Dermis blood vessel endothelial cell (primary cell): ENCODE measurements around the gene SRC. TPM values are rescaled to one million over a fixed set of nuclear protein-coding genes. Genes with fewer than 3 reads are reported as not detected.

Experiments
- DNase-seq: peaks from one replicate; pipeline ENCODE4 v3.0.0; 2010
- total RNA-seq: library from RNA; depleted of rRNA; stranded (reverse); fragments of >200 nt; gene quantifications from 2 replicates; pipeline ENCODE4 v1.2.3, GENCODE V29; 2014

Gene SRC
- 1.5 and 4.1 TPM in 2 replicates for total RNA-seq

GRCh38 chr20:37345339-37346235, at the start of gene SRC:
TSS of gene SRC (plus strand) at chr20:37346140. CDS start at chr20:37384154, 38,014 bp downstream.
- peak; percentile 34 for DNase-seq

DNA sequence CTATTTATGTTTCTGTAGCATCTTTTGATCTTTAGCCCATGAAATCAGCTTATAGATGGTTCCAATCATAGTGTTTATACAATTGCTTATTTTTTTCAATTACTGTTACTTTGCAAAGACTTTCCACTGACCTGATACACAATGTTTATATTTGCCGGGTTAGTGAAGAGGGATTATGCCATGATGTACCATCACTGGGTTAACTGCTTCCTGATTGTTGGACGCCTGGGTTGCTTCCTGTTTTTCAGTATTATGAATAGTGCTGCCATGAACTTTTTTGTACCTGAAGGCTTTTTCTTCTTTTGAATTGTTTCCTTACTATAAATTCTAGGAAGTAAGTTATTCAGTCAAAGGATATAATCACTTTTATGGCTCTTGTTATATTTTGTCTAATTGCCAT, 49.6 kb upstream of the SRC start:
- peak; percentile 53 for DNase-seq

GRCh38 chr20:37297066-37297736, 48.7 kb upstream of the SRC start:
- no peak for DNase-seq

GRCh38 chr20:37298190-37298939, 47.6 kb upstream of the SRC start:
- DNase-seq, result no peak

DNA sequence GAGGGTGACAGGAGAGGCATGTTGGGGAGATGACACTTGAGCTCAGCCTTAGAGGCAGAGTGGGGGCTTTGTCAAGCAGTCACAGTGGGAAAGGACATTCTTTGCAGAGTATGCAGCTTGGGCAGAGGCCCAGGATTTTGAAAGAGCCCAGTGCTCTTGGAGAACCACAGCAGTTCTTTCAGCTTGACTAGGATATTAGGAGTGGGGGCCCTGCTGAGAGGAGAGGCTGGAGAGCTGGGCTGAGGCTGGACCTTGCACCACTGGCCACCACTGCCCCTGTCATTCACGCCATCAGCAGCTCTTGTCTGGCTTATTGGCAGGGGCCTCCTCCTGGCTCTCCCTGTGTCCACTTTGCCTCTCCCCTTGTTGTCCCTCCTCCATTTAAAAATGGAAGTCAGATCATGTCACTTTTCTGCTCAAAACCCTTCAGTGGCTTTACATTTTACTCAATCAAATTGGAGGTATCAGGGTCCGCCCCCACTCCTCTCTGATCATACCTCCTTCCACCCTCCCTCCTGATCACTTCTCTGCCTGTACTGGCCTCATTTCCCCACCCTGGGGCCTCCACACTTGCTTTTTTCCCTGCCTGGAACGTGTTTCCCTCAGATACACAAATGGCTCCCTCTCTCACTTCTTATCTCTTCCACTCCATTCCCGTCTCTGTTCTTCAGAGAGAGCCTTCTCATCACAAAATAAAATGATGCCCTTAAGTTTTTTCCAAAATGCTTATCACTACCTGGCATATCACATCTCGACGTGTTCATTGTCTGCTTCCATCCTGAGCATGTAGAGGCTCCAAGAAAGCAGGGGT, 46.0 kb upstream of the SRC start:
- no peak for DNase-seq

- no peak for DNase-seq
These were observed 44.8 kb upstream of the SRC start for GRCh38 chr20:37301120-37301519.

- DNase-seq, result no peak
These were observed 44.4 kb upstream of the SRC start for GRCh38 chr20:37301558-37301957.

DNA sequence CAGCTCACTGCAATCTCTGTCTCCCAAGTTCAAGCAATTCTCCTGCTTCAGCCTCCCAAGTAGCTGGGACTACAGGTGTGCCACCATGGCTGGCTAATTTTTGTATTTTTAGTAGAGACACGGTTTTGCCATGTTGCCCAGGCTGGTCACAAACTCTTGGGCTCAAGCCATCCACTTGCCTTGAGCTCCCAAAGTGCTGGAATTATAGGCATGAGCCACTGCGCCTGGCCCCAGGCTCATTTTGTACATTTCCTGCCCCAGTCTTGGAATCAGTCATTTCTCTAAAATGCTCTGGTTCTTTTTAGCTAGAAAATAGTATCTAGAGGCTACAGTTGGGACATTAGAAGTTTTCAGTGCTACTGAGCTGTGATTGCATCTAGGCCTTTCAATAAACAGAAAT, 43.0 kb upstream of the SRC start:
- no peak for DNase-seq

DNA sequence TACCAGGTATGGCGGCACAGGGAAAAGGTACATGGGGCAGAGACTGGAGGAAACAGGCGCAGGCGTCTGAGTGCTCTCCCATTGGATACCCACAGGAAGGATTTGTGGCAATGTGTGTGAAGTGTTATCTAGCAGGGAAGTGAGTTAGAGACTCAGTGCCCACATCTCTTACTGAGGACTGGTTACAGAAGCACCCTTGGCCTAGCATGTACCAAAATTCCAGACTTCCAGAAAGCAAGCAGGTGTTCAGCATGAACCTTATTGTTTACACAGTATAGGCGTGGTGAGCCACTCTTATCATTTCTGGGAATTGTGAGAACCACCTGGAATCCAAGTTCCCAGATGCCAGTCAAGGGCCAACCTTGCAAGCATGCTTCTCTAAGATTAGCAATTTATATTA, 42.3 kb upstream of the SRC start:
- no peak for DNase-seq

DNA sequence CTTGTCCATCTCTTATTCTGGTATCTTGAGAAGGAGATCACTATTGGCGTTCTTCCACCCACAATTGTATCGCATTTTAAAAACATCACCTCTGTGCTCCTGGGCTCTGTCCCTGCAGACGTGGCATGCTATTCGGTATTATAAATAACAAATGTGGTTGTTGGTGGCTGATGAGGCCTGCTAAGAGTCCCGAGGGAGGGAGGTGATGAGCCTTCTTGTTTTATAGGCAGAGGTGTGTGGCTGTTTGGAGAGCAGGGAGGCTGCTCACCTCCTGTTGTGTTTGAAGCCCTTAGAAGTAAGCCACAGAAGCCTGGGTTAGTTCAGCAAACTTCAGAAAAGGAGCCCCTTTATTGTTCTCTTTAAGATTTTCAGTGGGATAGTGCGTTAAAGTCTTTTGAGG, 40.9 kb upstream of the SRC start:
- no peak for DNase-seq

- DNase-seq, result no peak
These were observed 40.1 kb upstream of the SRC start for GRCh38 chr20:37305839-37306238.

DNA sequence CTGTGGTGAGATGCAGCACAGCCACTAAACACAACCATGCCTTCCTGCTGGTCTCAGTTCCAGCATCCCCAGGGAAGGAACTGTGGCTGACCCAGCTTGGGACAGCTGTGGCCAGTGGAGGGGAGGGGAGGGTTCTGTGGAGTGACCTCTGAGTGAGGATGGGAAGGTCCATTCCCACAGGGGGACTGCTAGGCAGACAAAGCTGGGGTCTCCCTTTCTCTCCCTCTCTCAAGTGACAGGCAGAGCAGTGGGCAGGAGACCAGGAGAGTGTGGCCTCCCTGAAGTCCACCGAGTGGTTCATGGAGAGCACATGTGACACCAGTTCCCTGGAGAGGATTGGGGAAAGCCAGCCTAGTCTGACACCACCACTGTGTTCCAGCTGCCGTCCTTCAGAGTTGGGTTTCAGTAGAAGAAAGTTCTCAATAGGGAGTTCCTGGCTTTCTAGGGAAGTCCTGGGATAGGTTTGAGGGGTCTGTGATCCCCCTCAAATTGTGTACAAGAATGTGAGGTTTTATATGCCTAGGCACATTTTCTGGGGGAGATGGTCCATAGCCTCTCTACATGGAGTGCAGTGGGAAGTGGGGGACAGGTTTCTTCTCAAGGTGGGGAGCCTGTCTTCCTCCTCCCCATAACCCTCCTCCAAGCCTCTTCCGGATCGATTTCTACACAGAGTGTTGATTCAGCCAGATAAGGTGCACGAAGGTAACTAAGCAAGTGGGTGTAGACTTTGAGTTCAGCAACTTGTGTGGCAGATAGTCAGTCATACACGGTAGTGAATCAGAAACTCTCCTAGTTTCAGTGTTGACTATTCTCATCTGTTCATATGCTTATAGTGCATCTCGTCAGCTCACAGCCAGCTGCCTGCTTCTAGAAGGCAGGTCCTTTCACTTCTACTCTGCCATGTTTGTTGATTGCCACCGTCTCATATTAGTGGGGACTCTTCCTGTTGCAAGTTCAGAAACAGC, 37.6 kb upstream of the SRC start:
- DNase-seq, result no peak

- no peak for DNase-seq
These were observed 36.6 kb upstream of the SRC start for GRCh38 chr20:37309290-37309689.

DNA sequence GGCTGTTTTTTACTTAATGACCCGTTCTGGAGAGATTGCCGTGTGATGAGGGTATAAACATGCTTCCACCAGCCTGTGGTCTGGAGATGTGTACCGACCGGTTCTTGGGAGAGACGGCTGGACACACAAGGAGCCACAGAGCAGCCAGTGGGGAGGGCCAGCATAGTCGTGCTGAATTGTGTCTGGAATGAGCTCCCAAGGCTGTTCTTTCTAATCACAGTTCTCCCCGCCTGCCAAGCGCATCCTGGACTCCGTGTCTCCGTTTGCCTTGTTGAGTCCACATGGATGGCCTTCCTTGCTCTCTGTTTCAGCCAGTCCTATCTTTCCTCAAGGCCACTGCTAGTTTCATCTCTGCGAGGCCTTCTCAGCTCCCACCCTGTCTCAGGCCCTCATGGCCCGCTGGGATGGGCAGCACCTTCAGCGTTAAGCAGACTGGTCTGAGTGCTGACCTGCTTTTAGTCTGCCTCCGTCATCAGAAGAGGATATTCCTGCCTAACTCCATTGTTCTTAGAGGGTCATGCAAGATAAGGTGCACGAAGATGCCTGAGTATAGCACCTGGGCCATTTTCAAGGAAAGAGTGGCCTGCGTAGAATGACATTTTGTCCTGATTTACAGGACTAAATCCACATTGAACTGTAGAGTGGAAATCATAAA, 35.9 kb upstream of the SRC start:
- DNase-seq, result no peak

GRCh38 chr20:37310951-37311350, 35.0 kb upstream of the SRC start:
- no peak for DNase-seq

DNA sequence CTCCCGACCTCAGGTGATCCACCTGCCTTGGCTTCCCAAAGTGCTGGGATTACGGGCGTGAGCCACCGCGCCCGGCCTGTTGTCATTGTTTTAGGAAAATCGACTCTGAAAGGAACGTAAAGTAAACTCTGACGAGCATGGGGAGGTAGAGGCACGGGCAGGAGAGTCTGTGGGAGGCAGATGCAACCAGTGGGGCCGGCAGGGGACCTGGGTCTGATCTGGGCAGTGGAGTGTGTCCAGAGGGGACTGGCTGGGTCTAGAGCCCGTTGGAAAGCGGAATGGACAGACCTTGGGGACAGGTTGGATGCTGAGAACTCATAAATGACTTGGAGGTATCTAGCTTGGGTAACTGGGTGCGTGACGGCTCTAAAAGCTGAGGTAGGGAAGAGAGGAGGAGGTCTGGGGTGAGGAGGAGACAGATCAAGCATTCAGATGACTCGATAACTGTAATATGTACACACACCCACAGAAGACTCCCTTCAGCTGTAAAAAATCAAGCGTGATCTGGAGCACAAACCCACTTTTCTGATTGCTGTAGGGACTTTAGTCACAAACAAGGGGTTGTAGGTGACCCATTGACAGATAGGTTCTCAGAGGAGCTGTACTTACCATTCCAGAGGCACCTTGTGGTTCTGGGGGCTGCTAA, 34.1 kb upstream of the SRC start:
- no peak for DNase-seq

DNA sequence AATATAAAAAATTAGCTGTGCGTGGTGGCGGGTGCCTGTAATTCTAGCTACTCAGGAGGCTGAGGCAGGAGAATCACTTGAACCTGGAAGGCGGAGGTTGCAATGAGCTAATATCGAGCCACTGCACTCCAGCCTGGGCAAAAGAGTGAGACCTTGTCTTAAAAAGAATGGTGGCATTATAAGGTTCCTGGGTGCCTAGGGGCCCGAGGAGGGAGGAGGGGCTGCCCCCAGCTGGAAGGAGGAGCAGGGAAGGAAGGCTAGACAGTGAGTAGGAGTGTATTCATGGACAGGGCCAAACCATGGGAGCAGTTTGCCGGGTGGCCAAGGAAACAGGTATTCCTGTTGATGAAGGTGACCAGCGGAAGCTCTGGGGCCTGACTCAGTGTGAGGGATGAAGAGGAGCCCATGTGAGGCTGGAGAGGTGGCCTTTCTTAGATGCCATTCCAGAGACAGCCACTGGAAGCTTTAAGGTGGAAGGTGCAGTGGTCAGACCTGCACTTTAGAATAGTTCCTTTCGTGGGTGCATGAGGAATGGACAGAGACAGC, 32.3 kb upstream of the SRC start:
- no peak for DNase-seq

- no peak for DNase-seq
These were observed 31.8 kb upstream of the SRC start for GRCh38 chr20:37314099-37314498.

DNA sequence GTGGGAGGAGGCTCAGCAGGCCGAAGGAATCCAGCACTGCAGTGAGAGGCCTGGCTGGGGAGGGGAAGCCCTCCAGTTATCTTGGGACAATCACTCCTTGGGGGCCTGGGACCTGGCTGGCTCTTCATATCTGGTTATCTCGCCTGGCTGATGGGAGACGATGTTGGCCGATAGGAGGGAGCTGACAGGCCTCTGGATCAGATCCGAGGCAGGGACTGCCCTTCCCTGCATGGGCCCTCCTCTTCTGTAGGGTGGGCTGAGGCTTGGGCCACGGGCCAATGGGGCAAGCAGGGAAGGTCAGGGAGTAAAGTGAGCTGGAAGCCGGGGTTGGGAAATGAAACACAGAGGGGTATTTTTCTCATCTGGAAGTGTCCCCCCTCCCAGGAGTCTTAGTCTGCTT, 31.3 kb upstream of the SRC start:
- DNase-seq, result no peak

GRCh38 chr20:37315021-37315451, 30.9 kb upstream of the SRC start:
- no peak for DNase-seq
